Measurements from ENCODE around the gene CUX1.

CUX1 gene

GRCh38 chr7:102055181-102055976, 238.0 kb downstream of the CUX1 start:
- DNase-seq = no peak

GRCh38 chr7:102059524-102059923, 242.1 kb downstream of the CUX1 start:
- no peak for DNase-seq

- no peak for DNase-seq
Measured at GRCh38 chr7:102061354-102061945, 244.0 kb downstream of the CUX1 start.

- no peak for DNase-seq
Measured at GRCh38 chr7:102061981-102062390, 244.6 kb downstream of the CUX1 start.

GRCh38 chr7:102063690-102064180, 246.3 kb downstream of the CUX1 start:
- DNase-seq = no peak

GRCh38 chr7:102064361-102065025, 247.1 kb downstream of the CUX1 start:
- no peak for DNase-seq

- DNase-seq = no peak
Measured at GRCh38 chr7:102065226-102065625, 247.8 kb downstream of the CUX1 start.

- DNase-seq = no peak
Measured at GRCh38 chr7:102066476-102066875, 249.1 kb downstream of the CUX1 start.

- DNase-seq = no peak
Measured at GRCh38 chr7:102068846-102069245, 251.4 kb downstream of the CUX1 start.

- DNase-seq = no peak
Measured at GRCh38 chr7:102069931-102070629, 252.7 kb downstream of the CUX1 start.

- DNase-seq = no peak
Measured at GRCh38 chr7:102072003-102072402, 254.6 kb downstream of the CUX1 start.

GRCh38 chr7:102072636-102073209, 255.3 kb downstream of the CUX1 start:
- no peak for DNase-seq

- DNase-seq = no peak
Measured at GRCh38 chr7:102073931-102074880, 256.8 kb downstream of the CUX1 start.

GRCh38 chr7:102075126-102075525, 257.7 kb downstream of the CUX1 start:
- DNase-seq = no peak

GRCh38 chr7:102075553-102076135, 258.2 kb downstream of the CUX1 start:
- DNase-seq = no peak

GRCh38 chr7:102077081-102077480, 259.7 kb downstream of the CUX1 start:
- DNase-seq = no peak

GRCh38 chr7:102079140-102080018, 262.0 kb downstream of the CUX1 start:
- no peak for DNase-seq

- no peak for DNase-seq
Measured at GRCh38 chr7:102080019-102080433, 262.6 kb downstream of the CUX1 start.

- no peak for DNase-seq
Measured at GRCh38 chr7:102080434-102081243, 263.2 kb downstream of the CUX1 start.
